ENCODE measurements around the gene FREM1. TPM values are rescaled to one million over a fixed set of nuclear protein-coding genes. Genes with fewer than 3 reads are reported as not detected.

FREM1 gene
- total and polyA plus RNA-seq, 2 experiments from 2014 or later: 0.78 to 3.1 TPM

DNA sequence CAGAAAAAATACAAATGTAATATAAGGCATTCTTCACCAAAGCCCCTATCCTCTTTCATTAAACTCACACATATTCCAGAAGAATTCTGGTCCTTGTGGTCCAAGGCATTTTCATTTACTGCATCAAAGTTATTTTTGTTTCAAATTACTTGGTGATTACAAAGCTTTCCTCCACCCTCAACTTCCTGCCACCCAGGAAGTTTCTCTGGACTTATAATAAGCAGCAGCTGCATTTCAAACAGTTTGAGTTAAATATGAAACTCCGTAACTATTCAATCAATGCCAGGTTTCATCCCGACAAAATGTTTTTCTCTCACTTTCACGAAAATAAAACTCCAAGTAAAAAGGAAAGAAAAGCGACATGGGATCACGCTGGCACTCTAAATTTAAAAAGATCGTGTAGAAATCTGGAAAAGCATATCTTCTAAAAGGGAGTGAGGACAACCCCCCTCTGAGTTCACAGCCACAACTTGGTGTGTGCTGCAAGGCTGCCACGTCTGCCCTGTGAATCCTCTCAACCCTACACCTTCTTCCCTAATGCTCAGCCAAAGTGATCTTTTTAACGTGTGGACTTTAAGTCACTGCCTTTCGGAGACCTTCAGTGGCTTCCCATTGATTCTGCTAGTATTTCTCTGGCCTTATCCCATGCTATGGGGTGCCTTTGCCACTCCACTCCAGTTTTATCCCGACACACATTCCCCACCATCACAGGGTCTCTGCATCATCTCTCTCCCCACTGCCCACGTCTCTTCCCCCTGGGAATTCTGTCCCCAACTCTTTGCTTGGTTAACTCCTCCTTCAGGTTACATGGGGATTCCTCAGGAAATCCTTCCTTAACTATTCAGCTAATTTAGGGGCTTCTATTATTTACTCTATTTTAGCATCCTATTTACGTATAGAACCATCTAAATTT is 96.6 kb downstream of the FREM1 start:
- no peak for ATAC-seq

More for the DNA sequence above, 96.6 kb downstream of the FREM1 start:
- H3K27ac Mint-ChIP-seq: peak overlapping the region; percentile 21; the same call in 1 of the 2 replicates
- no peaks in the 10 kb centered on the region for H3K9me3 Mint-ChIP-seq
- Histone ChIP-seq H3K27ac (ENCODE audit: low read depth) (no peak overlapping the region), H3K79me2 (replicated peaks; ENCODE audit: insufficient read depth) (no peaks in the 10 kb centered on the region), H3K27me3 (ENCODE audit: insufficient read depth) (no peaks in the 10 kb centered on the region), H2AFZ (0 out of 2 replicates have a peak overlapping the region, but pooled peaks have one; percentile 35), H3K9me2 (ENCODE audit: insufficient read depth) (no peaks in the 10 kb centered on the region), H3K36me3 (ENCODE audit: insufficient read depth) (no peaks in the 10 kb centered on the region), H3K4me2 (no peak overlapping the region), H3F3A (replicated peaks; ENCODE audit: low read depth) (no peaks in the 10 kb centered on the region), H3K4me3 (no peak overlapping the region), H3K4me1 (ENCODE audit: insufficient read depth) (no peaks in the 10 kb centered on the region), H4K20me1 (replicated peaks; ENCODE audit: insufficient read depth) (no peaks in the 10 kb centered on the region)
- peaks cover 11% of the 10 kb centered on the region; the same call in 2 of the 3 replicates for H3K36me3 Mint-ChIP-seq (ENCODE audit: low read depth)
- H3K4me1 Mint-ChIP-seq: peaks cover 7% of the 10 kb centered on the region
- no peaks in the 10 kb centered on the region for H3K27me3 Mint-ChIP-seq (ENCODE audit: insufficient read depth, low read depth, poor library complexity)
- no peak overlapping the region for H3K4me3 Mint-ChIP-seq
- no peak for DNase-seq (ENCODE audit: low spot score)
- TF ChIP-seq CREB1 (CRISPR knock-in tag; IDR thresholded peaks at IDR 0.05; ENCODE audit: low read depth): no peak
- TF ChIP-seq POLR2AphosphoS5 (IDR thresholded peaks at IDR 0.05; ENCODE audit: low read depth): no peak
- TF ChIP-seq ZNF114 (CRISPR knock-in tag; IDR thresholded peaks at IDR 0.05): no peak
- TF ChIP-seq ZNF331 (CRISPR knock-in tag; IDR thresholded peaks at IDR 0.05; ENCODE audit: low read depth): no peak
- TF ChIP-seq, protein P1, sequence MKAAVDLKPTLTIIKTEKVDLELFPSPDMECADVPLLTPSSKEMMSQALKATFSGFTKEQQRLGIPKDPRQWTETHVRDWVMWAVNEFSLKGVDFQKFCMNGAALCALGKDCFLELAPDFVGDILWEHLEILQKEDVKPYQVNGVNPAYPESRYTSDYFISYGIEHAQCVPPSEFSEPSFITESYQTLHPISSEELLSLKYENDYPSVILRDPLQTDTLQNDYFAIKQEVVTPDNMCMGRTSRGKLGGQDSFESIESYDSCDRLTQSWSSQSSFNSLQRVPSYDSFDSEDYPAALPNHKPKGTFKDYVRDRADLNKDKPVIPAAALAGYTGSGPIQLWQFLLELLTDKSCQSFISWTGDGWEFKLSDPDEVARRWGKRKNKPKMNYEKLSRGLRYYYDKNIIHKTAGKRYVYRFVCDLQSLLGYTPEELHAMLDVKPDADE (IDR thresholded peaks at IDR 0.05): no peak
- no peak for TF ChIP-seq NANOG (IDR thresholded peaks at IDR 0.05; ENCODE audit: borderline replicate concordance)
- TF ChIP-seq EZH2 (IDR thresholded peaks at IDR 0.05; ENCODE audit: low read depth, unreplicated experiment): no peak
- TF ChIP-seq, protein P2, sequence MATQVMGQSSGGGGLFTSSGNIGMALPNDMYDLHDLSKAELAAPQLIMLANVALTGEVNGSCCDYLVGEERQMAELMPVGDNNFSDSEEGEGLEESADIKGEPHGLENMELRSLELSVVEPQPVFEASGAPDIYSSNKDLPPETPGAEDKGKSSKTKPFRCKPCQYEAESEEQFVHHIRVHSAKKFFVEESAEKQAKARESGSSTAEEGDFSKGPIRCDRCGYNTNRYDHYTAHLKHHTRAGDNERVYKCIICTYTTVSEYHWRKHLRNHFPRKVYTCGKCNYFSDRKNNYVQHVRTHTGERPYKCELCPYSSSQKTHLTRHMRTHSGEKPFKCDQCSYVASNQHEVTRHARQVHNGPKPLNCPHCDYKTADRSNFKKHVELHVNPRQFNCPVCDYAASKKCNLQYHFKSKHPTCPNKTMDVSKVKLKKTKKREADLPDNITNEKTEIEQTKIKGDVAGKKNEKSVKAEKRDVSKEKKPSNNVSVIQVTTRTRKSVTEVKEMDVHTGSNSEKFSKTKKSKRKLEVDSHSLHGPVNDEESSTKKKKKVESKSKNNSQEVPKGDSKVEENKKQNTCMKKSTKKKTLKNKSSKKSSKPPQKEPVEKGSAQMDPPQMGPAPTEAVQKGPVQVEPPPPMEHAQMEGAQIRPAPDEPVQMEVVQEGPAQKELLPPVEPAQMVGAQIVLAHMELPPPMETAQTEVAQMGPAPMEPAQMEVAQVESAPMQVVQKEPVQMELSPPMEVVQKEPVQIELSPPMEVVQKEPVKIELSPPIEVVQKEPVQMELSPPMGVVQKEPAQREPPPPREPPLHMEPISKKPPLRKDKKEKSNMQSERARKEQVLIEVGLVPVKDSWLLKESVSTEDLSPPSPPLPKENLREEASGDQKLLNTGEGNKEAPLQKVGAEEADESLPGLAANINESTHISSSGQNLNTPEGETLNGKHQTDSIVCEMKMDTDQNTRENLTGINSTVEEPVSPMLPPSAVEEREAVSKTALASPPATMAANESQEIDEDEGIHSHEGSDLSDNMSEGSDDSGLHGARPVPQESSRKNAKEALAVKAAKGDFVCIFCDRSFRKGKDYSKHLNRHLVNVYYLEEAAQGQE (IDR thresholded peaks at IDR 0.05; ENCODE audit: unreplicated experiment): no peak
- TF ChIP-seq, protein P3, sequence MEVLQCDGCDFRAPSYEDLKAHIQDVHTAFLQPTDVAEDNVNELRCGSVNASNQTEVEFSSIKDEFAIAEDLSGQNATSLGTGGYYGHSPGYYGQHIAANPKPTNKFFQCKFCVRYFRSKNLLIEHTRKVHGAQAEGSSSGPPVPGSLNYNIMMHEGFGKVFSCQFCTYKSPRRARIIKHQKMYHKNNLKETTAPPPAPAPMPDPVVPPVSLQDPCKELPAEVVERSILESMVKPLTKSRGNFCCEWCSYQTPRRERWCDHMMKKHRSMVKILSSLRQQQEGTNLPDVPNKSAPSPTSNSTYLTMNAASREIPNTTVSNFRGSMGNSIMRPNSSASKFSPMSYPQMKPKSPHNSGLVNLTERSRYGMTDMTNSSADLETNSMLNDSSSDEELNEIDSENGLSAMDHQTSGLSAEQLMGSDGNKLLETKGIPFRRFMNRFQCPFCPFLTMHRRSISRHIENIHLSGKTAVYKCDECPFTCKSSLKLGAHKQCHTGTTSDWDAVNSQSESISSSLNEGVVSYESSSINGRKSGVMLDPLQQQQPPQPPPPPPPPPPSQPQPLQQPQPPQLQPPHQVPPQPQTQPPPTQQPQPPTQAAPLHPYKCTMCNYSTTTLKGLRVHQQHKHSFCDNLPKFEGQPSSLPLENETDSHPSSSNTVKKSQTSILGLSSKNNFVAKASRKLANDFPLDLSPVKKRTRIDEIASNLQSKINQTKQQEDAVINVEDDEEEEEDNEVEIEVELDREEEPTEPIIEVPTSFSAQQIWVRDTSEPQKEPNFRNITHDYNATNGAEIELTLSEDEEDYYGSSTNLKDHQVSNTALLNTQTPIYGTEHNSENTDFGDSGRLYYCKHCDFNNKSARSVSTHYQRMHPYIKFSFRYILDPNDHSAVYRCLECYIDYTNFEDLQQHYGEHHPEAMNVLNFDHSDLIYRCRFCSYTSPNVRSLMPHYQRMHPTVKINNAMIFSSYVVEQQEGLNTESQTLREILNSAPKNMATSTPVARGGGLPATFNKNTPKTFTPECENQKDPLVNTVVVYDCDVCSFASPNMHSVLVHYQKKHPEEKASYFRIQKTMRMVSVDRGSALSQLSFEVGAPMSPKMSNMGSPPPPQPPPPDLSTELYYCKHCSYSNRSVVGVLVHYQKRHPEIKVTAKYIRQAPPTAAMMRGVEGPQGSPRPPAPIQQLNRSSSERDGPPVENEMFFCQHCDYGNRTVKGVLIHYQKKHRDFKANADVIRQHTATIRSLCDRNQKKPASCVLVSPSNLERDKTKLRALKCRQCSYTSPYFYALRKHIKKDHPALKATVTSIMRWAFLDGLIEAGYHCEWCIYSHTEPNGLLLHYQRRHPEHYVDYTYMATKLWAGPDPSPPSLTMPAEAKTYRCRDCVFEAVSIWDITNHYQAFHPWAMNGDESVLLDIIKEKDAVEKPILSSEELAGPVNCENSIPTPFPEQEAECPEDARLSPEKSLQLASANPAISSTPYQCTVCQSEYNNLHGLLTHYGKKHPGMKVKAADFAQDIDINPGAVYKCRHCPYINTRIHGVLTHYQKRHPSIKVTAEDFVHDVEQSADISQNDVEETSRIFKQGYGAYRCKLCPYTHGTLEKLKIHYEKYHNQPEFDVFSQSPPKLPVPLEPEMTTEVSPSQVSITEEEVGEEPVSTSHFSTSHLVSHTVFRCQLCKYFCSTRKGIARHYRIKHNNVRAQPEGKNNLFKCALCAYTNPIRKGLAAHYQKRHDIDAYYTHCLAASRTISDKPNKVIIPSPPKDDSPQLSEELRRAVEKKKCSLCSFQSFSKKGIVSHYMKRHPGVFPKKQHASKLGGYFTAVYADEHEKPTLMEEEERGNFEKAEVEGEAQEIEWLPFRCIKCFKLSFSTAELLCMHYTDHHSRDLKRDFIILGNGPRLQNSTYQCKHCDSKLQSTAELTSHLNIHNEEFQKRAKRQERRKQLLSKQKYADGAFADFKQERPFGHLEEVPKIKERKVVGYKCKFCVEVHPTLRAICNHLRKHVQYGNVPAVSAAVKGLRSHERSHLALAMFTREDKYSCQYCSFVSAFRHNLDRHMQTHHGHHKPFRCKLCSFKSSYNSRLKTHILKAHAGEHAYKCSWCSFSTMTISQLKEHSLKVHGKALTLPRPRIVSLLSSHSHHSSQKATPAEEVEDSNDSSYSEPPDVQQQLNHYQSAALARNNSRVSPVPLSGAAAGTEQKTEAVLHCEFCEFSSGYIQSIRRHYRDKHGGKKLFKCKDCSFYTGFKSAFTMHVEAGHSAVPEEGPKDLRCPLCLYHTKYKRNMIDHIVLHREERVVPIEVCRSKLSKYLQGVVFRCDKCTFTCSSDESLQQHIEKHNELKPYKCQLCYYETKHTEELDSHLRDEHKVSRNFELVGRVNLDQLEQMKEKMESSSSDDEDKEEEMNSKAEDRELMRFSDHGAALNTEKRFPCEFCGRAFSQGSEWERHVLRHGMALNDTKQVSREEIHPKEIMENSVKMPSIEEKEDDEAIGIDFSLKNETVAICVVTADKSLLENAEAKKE (CRISPR knock-in tag; IDR thresholded peaks at IDR 0.05): no peak
- no peak for TF ChIP-seq JUNB (IDR thresholded peaks at IDR 0.05; ENCODE audit: unreplicated experiment)
- TF ChIP-seq STAT1 (IDR thresholded peaks at IDR 0.05; ENCODE audit: unreplicated experiment): no peak
- TF ChIP-seq, protein P4, sequence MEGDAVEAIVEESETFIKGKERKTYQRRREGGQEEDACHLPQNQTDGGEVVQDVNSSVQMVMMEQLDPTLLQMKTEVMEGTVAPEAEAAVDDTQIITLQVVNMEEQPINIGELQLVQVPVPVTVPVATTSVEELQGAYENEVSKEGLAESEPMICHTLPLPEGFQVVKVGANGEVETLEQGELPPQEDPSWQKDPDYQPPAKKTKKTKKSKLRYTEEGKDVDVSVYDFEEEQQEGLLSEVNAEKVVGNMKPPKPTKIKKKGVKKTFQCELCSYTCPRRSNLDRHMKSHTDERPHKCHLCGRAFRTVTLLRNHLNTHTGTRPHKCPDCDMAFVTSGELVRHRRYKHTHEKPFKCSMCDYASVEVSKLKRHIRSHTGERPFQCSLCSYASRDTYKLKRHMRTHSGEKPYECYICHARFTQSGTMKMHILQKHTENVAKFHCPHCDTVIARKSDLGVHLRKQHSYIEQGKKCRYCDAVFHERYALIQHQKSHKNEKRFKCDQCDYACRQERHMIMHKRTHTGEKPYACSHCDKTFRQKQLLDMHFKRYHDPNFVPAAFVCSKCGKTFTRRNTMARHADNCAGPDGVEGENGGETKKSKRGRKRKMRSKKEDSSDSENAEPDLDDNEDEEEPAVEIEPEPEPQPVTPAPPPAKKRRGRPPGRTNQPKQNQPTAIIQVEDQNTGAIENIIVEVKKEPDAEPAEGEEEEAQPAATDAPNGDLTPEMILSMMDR (conservative IDR thresholded peaks at IDR 0.05; ENCODE audit: low read depth in 2 of 2): no peak
- no peak for TF ChIP-seq EZH2phosphoT487 (IDR thresholded peaks at IDR 0.05; ENCODE audit: unreplicated experiment)
